Measurements from ENCODE around the gene HTR7.

GRCh38 chr10:90806677-90807076 lies 51.2 kb downstream of the HTR7 start:
- no peak for TF ChIP-seq CTCF (conservative IDR thresholded peaks at IDR 0.05; ENCODE audit: low read depth, low read length)
- TF ChIP-seq POLR2A (IDR thresholded peaks at IDR 0.05; ENCODE audit: low read depth, low read length): no peak
- no peak for TF ChIP-seq CEBPB (IDR thresholded peaks at IDR 0.05; ENCODE audit: low read depth, low read length)
- TF ChIP-seq USF2 (IDR thresholded peaks at IDR 0.05; ENCODE audit: low read depth, low read length): no peak
- TF ChIP-seq RAD21 (IDR thresholded peaks at IDR 0.05; ENCODE audit: low read length): no peak
- no peak for TF ChIP-seq RFX5 (IDR thresholded peaks at IDR 0.05; ENCODE audit: low read depth, low read length)
- no peak for TF ChIP-seq ELK1 (IDR thresholded peaks at IDR 0.05; ENCODE audit: borderline replicate concordance, low read depth, low read length)
- TF ChIP-seq SMC3 (IDR thresholded peaks at IDR 0.05; ENCODE audit: low read depth, low read length): no peak
- no peak for TF ChIP-seq BHLHE40 (IDR thresholded peaks at IDR 0.05; ENCODE audit: low read depth, low read length)

Measured in IMR-90 (cell line).